ENCODE results near the gene ACTR3.
"Not testable (repeated sequence)": the region's sequence is repeated elsewhere in the genome, so short reads cannot be mapped to it uniquely, and the experiment has no call there.

Gene ACTR3

GRCh38 chr2:113905886-113906285 is 16.0 kb downstream of the ACTR3 start:
- DNase-seq (ENCODE audit: low read depth in 2 of 2): no peak

GRCh38 chr2:113906647-113907046 is 16.8 kb downstream of the ACTR3 start:
- DNase-seq (ENCODE audit: low read depth in 2 of 2): no peak

GRCh38 chr2:113907297-113907696 is 17.4 kb downstream of the ACTR3 start:
- DNase-seq (ENCODE audit: low read depth in 2 of 2): no peak

GRCh38 chr2:113910110-113910717 is 20.3 kb downstream of the ACTR3 start:
- peak; percentile 69 to 76 for DNase-seq (ENCODE audit: low read depth in 2 of 2)

GRCh38 chr2:113910967-113911678 is 21.2 kb downstream of the ACTR3 start:
- DNase-seq (ENCODE audit: low read depth in 2 of 2): no peak

- no peak for DNase-seq (ENCODE audit: low read depth in 2 of 2)
These were observed 25.4 kb downstream of the ACTR3 start for GRCh38 chr2:113915082-113915819.

GRCh38 chr2:113918229-113918628 is 28.3 kb downstream of the ACTR3 start:
- DNase-seq (ENCODE audit: low read depth in 2 of 2): no peak

GRCh38 chr2:113920996-113921395 is 31.1 kb downstream of the ACTR3 start:
- DNase-seq (ENCODE audit: low read depth in 2 of 2): no peak

- no peak for DNase-seq (ENCODE audit: low read depth in 2 of 2)
These were observed 32.4 kb downstream of the ACTR3 start for GRCh38 chr2:113922335-113922734.

GRCh38 chr2:113922784-113923183 is 32.9 kb downstream of the ACTR3 start:
- DNase-seq (ENCODE audit: low read depth in 2 of 2): no peak

- DNase-seq (ENCODE audit: low read depth in 2 of 2): no peak
These were observed 36.0 kb downstream of the ACTR3 start for GRCh38 chr2:113925884-113926283.

- no peak for DNase-seq (ENCODE audit: low read depth in 2 of 2)
These were observed 36.4 kb downstream of the ACTR3 start for GRCh38 chr2:113926314-113926713.

GRCh38 chr2:113930448-113930847 is 40.6 kb downstream of the ACTR3 start:
- DNase-seq (ENCODE audit: low read depth in 2 of 2): no peak

GRCh38 chr2:113937501-113937900 is 47.6 kb downstream of the ACTR3 start:
- DNase-seq (ENCODE audit: low read depth in 2 of 2): no peak

GRCh38 chr2:113940891-113941290 is 51.0 kb downstream of the ACTR3 start:
- DNase-seq (ENCODE audit: low read depth in 2 of 2): no peak

GRCh38 chr2:113945784-113946183 is 55.9 kb downstream of the ACTR3 start:
- DNase-seq (ENCODE audit: low read depth in 2 of 2): not testable (repeated sequence)

- DNase-seq (ENCODE audit: low read depth in 2 of 2): not testable (repeated sequence)
These were observed 61.0 kb downstream of the ACTR3 start for GRCh38 chr2:113950906-113951305.

- no peak for DNase-seq (ENCODE audit: low read depth in 2 of 2)
These were observed 71.1 kb downstream of the ACTR3 start for GRCh38 chr2:113961000-113961399.

- no peak for DNase-seq (ENCODE audit: low read depth in 2 of 2)
These were observed 73.0 kb downstream of the ACTR3 start for GRCh38 chr2:113962692-113963480.

GRCh38 chr2:113963965-113964364 is 74.1 kb downstream of the ACTR3 start:
- no peak for DNase-seq (ENCODE audit: low read depth in 2 of 2)

- DNase-seq (ENCODE audit: low read depth in 2 of 2): no peak
These were observed 74.5 kb downstream of the ACTR3 start for GRCh38 chr2:113964436-113964835.

- no peak for DNase-seq (ENCODE audit: low read depth in 2 of 2)
These were observed 75.3 kb downstream of the ACTR3 start for GRCh38 chr2:113965228-113965627.
